GM04504 (cell line): ENCODE results near the gene C2orf42.
"Not testable (repeated sequence)": the region's sequence is repeated elsewhere in the genome, so short reads cannot be mapped to it uniquely, and the experiment has no call there.

Experiments
- DNase-seq: peaks from one replicate; pipeline ENCODE4 v3.0.0-alpha.2; 2012; ENCODE audit warnings: low read depth

Gene C2orf42

GRCh38 chr2:70102323-70102905, 88.4 kb downstream of the C2orf42 start:
- not testable (repeated sequence) for DNase-seq

DNA sequence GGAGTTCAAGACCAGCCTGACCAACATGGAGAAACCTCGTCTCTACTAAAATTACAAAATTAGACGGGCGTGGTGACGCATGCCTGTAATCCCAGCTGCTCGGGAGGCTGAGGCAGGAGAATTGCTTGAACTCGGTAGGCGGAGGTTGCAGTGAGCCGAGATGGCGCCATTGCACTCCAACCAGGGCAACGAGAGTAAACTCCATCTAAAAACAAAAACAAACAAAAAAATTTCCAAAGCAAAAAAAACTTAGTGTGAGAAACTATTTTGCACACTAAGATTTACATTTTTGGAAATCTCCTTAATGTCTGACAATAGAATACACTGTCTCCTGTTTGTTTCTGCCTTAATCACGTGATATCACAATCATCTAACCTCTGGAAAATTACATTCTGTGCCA, 89.1 kb downstream of the C2orf42 start:
- DNase-seq, result not testable (repeated sequence)

GRCh38 chr2:70101174-70101573, 89.6 kb downstream of the C2orf42 start:
- DNase-seq, result no peak
